ENCODE data around the gene ATP11B.

Gene ATP11B

GRCh38 chr3:182760576-182761164 lies 32.6 kb upstream of the ATP11B start:
- Histone ChIP-seq H3K79me2 (ENCODE audit: insufficient read depth, low read depth) (no peaks in the 10 kb centered on the region), H2AFZ (ENCODE audit: low read depth) (no peak overlapping the region), H3K4me1 (ENCODE audit: low read depth, poor library complexity, severe bottlenecking) (no peaks in the 10 kb centered on the region), H3K9ac (no peak overlapping the region), H3K4me3 (IDR thresholded peaks at IDR 0.05; ENCODE audit: insufficient read depth, low read depth, low read length) (no peak overlapping the region), H3K27ac (no peak overlapping the region), H3K36me3 (ENCODE audit: insufficient read depth) (no peaks in the 10 kb centered on the region), H3K27me3 (ENCODE audit: insufficient read depth, low read depth) (no peaks in the 10 kb centered on the region), H4K20me1 (ENCODE audit: insufficient read depth) (no peaks in the 10 kb centered on the region), H3K4me2 (no peak overlapping the region)
- TF ChIP-seq CTCF (conservative IDR thresholded peaks at IDR 0.05; ENCODE audit: low read depth, low read length), result no peak

GRCh38 chr3:182763896-182764295 lies 29.4 kb upstream of the ATP11B start:
- Histone ChIP-seq H3K4me1 (ENCODE audit: low read depth, poor library complexity, severe bottlenecking) (no peaks in the 10 kb centered on the region), H3K36me3 (ENCODE audit: insufficient read depth) (no peaks in the 10 kb centered on the region), H3K27ac (no peak overlapping the region), H3K4me2 (no peak overlapping the region), H2AFZ (ENCODE audit: low read depth) (no peak overlapping the region), H3K9ac (no peak overlapping the region), H3K27me3 (ENCODE audit: insufficient read depth, low read depth) (no peaks in the 10 kb centered on the region), H3K4me3 (IDR thresholded peaks at IDR 0.05; ENCODE audit: insufficient read depth, low read depth, low read length) (no peak overlapping the region), H3K79me2 (ENCODE audit: insufficient read depth, low read depth) (no peaks in the 10 kb centered on the region), H4K20me1 (ENCODE audit: insufficient read depth) (no peaks in the 10 kb centered on the region)
- no peak for TF ChIP-seq CTCF (conservative IDR thresholded peaks at IDR 0.05; ENCODE audit: low read depth, low read length)

GRCh38 chr3:182765287-182765686 lies 28.0 kb upstream of the ATP11B start:
- H3K4me2 ChIP-seq, result no peak overlapping the region
- no peaks in the 10 kb centered on the region for H4K20me1 ChIP-seq (ENCODE audit: insufficient read depth)
- no peak for TF ChIP-seq CTCF (conservative IDR thresholded peaks at IDR 0.05; ENCODE audit: low read depth, low read length)
- H3K4me3 ChIP-seq (IDR thresholded peaks at IDR 0.05; ENCODE audit: insufficient read depth, low read depth, low read length), result no peak overlapping the region
- H3K79me2 ChIP-seq (ENCODE audit: insufficient read depth, low read depth), result no peaks in the 10 kb centered on the region
- no peaks in the 10 kb centered on the region for H3K27me3 ChIP-seq (ENCODE audit: insufficient read depth, low read depth)
- H2AFZ ChIP-seq (ENCODE audit: low read depth), result no peak overlapping the region
- no peaks in the 10 kb centered on the region for H3K4me1 ChIP-seq (ENCODE audit: low read depth, poor library complexity, severe bottlenecking)
- H3K36me3 ChIP-seq (ENCODE audit: insufficient read depth), result no peaks in the 10 kb centered on the region
- H3K9ac ChIP-seq, result no peak overlapping the region
- no peak overlapping the region for H3K27ac ChIP-seq

- no peaks in the 10 kb centered on the region for H4K20me1 ChIP-seq (ENCODE audit: insufficient read depth)
- no peak for TF ChIP-seq CTCF (conservative IDR thresholded peaks at IDR 0.05; ENCODE audit: low read depth, low read length)
- no peak overlapping the region for H3K4me3 ChIP-seq (IDR thresholded peaks at IDR 0.05; ENCODE audit: insufficient read depth, low read depth, low read length)
- no peaks in the 10 kb centered on the region for H3K4me1 ChIP-seq (ENCODE audit: low read depth, poor library complexity, severe bottlenecking)
- H3K27ac ChIP-seq, result no peak overlapping the region
- H3K9ac ChIP-seq, result no peak overlapping the region
- no peaks in the 10 kb centered on the region for H3K27me3 ChIP-seq (ENCODE audit: insufficient read depth, low read depth)
- H3K36me3 ChIP-seq (ENCODE audit: insufficient read depth), result no peaks in the 10 kb centered on the region
- H3K79me2 ChIP-seq (ENCODE audit: insufficient read depth, low read depth), result no peaks in the 10 kb centered on the region
- H2AFZ ChIP-seq (ENCODE audit: low read depth), result no peak overlapping the region
- no peak overlapping the region for H3K4me2 ChIP-seq
These were observed 27.2 kb upstream of the ATP11B start for GRCh38 chr3:182766099-182766498.
